Suprapubic skin (tissue), 4 donors: ENCODE measurements around the gene DNLZ. TPM values are rescaled to one million over a fixed set of nuclear protein-coding genes. Genes with fewer than 3 reads are reported as not detected.
A peak's percentile ranks its signal among the peaks of the same experiment; 100 is the strongest.
"Not testable (repeated sequence)": the region's sequence is repeated elsewhere in the genome, so short reads cannot be mapped to it uniquely, and the experiment has no call there.

Experiments
- DNase-seq, 2 donors: peaks; one replicate each; pipeline ENCODE4 v3.0.0-alpha.2; 2019; ENCODE audit warnings: low spot score in 2 of 2
- H3K27ac ChIP-seq: fragments of 200-600 bp; sonication (generic); one replicate; pipeline ENCODE4 v1.5.1; 2019
- H3K27me3 ChIP-seq: fragments of 200-600 bp; sonication (generic); one replicate; pipeline ENCODE4 v1.5.1; 2019
- H3K36me3 ChIP-seq: fragments of 200-600 bp; sonication (generic); one replicate; pipeline ENCODE4 v1.5.1; 2019
- H3K4me1 ChIP-seq: fragments of 200-600 bp; sonication (generic); one replicate; pipeline ENCODE4 v1.5.1; 2019
- H3K4me3 ChIP-seq: fragments of 200-600 bp; sonication (generic); one replicate; pipeline ENCODE4 v1.5.1; 2019; ENCODE audit warnings: mild to moderate bottlenecking
- H3K9me3 ChIP-seq: fragments of 200-600 bp; sonication (generic); one replicate; pipeline ENCODE4 v1.5.1; 2019
- EP300 ChIP-seq: sonication (generic); formaldehyde crosslinking; IDR thresholded peaks from one replicate; pipeline ENCODE4 v1.6.1; 2017; ENCODE audit warnings: antibody characterized with exemption
- POLR2A ChIP-seq, 2 donors: fragments of 450-650 bp; IDR thresholded peaks; one replicate each; pipeline ENCODE4 v1.6.1; 2017; ENCODE audit warnings: antibody characterized with exemption in 2 of 2, mild to moderate bottlenecking in 2 of 2, moderate library complexity in 2 of 2
- POLR2AphosphoS5 ChIP-seq, 3 donors: sonication (generic); formaldehyde crosslinking; IDR thresholded peaks; one replicate each; pipeline ENCODE4 v1.6.1; 2017; ENCODE audit warnings: antibody characterized with exemption in 3 of 3
- WGBS: methylation state at CpG from one replicate; pipeline ENCODE4 v1.1.5; 2018; 5-methylcytosine and 5-hydroxymethylcytosine counted together
- total RNA-seq, 4 donors: library from RNA; depleted of rRNA; stranded (reverse); fragments of >200 nt; gene quantifications; one replicate each; pipeline ENCODE4 v1.1.0, GENCODE V29; 2016
- TF ChIP-seq, protein P1 (sequence below), 2 donors: fragments of 200-600 bp in 1 of 2; fragments of 450-650 bp in 1 of 2; sonication (generic) in 1 of 2; IDR thresholded peaks; one replicate each; pipeline ENCODE4 v1.5.1; 2016 to 2019; ENCODE audit warnings: antibody characterized with exemption in 2 of 2, mild to moderate bottlenecking in 1 of 2, moderate library complexity in 1 of 2

DNLZ gene
- total RNA-seq, 4 donors from 2014 or later, result 11.3 to 46.4 (median 37.9) TPM

DNA sequence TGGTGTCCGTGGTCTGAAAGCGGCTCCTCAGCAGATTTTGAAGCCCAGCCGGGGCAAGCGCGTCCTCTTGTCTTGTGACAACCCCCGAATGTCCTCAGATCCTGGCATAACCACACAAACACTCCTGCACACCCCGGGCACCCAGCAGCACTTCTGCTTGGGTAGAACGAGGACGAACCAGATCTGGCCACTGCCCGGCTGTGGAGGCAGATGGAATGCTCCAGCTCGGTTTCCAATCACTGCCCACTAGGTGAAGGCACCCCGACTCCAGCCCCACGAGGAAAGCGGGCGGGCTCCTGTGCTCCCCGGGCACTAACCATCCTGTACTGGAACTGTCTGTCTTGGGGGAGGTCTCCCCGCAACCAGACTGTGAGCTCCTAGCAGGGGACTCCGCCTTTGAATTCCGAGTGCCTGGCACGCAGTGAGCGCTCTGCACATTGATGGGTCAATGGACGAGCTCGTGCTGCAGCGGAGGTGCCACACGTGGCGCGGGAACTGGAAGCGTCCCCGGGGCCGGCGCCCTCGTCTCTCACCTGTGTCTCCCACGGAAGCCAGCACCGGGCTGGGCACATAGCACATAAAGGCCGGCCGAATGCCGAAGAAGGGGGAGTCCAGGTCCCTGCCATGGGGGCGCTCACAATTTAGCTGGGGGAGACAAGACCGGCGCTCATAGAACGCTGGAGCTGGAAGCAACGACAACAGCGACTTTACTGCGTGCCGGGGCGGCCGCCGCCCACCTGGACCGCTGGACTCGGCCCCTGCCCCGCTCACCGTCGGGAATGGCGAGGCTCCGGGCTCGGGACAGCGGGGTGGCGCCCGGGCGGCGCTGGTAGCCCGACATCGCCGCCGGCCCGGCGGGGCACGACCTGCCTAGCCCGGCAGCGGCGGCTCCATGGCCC lies 46.3 kb upstream of the DNLZ start:
- peaks cover 53% of the 10 kb centered on the region for H3K36me3 ChIP-seq
- no peaks in the 10 kb centered on the region for H3K9me3 ChIP-seq
- WGBS, result 11% methylated on average over 45 of the region's 71 CpGs
- DNase-seq, result peak in 1 of 2 donors; percentile 73
- TF ChIP-seq POLR2A (IDR thresholded peaks at IDR 0.05), result no peak
- TF ChIP-seq, protein P1, sequence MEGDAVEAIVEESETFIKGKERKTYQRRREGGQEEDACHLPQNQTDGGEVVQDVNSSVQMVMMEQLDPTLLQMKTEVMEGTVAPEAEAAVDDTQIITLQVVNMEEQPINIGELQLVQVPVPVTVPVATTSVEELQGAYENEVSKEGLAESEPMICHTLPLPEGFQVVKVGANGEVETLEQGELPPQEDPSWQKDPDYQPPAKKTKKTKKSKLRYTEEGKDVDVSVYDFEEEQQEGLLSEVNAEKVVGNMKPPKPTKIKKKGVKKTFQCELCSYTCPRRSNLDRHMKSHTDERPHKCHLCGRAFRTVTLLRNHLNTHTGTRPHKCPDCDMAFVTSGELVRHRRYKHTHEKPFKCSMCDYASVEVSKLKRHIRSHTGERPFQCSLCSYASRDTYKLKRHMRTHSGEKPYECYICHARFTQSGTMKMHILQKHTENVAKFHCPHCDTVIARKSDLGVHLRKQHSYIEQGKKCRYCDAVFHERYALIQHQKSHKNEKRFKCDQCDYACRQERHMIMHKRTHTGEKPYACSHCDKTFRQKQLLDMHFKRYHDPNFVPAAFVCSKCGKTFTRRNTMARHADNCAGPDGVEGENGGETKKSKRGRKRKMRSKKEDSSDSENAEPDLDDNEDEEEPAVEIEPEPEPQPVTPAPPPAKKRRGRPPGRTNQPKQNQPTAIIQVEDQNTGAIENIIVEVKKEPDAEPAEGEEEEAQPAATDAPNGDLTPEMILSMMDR (IDR thresholded peaks at IDR 0.05), result no peak
- no peak for TF ChIP-seq POLR2AphosphoS5 (IDR thresholded peaks at IDR 0.05)
- no peak for TF ChIP-seq EP300
- H3K4me3 ChIP-seq, result peak overlapping the region; percentile 91
- peaks cover 35% of the 10 kb centered on the region for H3K4me1 ChIP-seq
- peak overlapping the region; percentile 81 for H3K27ac ChIP-seq
- no peaks in the 10 kb centered on the region for H3K27me3 ChIP-seq

DNA sequence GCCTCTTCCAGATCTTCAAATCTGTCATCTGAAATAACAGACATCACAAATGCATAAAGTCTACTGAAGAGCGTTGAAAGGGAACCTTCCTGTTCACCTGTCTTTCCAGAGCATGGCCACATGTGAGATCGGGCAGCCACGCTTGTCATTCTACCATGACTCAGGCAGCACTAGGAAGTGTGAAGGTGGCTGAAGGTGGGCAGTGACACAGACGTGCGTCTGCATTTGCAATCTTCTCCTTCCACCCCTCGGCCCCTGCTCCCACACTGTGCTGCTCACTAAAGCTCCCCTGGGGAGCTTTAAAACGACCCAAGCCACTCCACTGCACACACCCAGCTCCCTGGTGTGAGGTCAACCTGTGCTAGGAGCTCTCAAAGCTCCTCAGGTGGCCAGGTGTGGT lies 44.4 kb upstream of the DNLZ start:
- H3K27me3 ChIP-seq, result no peaks in the 10 kb centered on the region
- 88% methylated on average over 7 of the region's 7 CpGs for WGBS

DNA sequence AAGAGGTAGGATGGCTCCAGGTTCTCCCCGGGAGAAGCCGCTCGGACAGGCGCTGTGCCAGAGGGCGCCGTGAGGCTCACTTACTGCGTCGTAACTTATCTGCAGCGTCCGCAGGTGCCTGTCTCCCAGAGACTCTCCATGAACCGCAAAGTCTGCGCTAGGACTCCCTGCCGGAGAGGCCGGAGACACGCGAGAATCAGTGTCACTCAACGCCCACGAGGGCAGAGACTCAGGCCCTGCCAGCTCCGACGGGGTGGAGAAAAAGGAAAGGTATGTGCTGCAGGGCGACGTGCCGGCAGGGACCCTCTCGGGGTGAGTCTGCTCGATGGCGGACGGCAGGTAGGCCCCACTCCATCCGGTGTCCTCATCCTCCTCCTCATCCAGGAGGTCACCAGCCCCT lies 43.5 kb upstream of the DNLZ start:
- Histone ChIP-seq H3K4me1 (peaks cover 38% of the 10 kb centered on the region), H3K36me3 (peaks cover 53% of the 10 kb centered on the region)
- 84% methylated on average over 28 of the region's 28 CpGs for WGBS
- not testable (repeated sequence) for DNase-seq, H3K9me3 ChIP-seq, H3K27me3 ChIP-seq, H3K27ac ChIP-seq, H3K4me3 ChIP-seq

More for the DNA sequence above, 44.4 kb upstream of the DNLZ start:
- H3K4me3 ChIP-seq, result no peak overlapping the region
- H3K36me3 ChIP-seq, result peaks cover 49% of the 10 kb centered on the region
- DNase-seq, result no peak
- peaks cover 39% of the 10 kb centered on the region for H3K4me1 ChIP-seq
- no peak overlapping the region for H3K27ac ChIP-seq
- TF ChIP-seq POLR2A (IDR thresholded peaks at IDR 0.05) (no peak), POLR2AphosphoS5 (IDR thresholded peaks at IDR 0.05) (no peak), EP300 (no peak)
- TF ChIP-seq, protein P1 (IDR thresholded peaks at IDR 0.05), result no peak
- no peaks in the 10 kb centered on the region for H3K9me3 ChIP-seq

DNA sequence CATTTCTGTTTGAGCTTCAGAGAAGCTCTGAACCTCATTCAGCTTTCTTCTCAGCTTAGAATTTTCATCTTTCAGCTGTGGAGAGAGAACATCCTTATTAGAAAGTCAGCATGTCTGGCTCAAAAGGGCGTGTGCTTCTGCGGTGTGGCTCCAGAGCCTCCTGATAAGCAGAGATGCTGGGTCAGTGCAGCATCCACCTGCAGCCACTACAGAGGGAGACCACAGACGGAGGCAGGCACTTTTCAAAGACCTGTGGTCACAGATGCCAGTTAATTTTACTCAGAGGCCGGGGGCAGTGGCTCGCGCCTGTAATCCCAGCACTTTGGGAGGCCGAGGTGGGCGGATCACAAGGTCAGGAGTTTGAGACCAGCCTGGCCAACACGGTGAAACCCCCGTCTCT lies 42.4 kb upstream of the DNLZ start:
- not testable (repeated sequence) for H3K9me3 ChIP-seq, DNase-seq, H3K27me3 ChIP-seq, H3K4me3 ChIP-seq, H3K27ac ChIP-seq
- H3K36me3 ChIP-seq, result peaks cover 57% of the 10 kb centered on the region
- 89% methylated on average over 10 of the region's 10 CpGs for WGBS
- H3K4me1 ChIP-seq, result peaks cover 27% of the 10 kb centered on the region

DNA sequence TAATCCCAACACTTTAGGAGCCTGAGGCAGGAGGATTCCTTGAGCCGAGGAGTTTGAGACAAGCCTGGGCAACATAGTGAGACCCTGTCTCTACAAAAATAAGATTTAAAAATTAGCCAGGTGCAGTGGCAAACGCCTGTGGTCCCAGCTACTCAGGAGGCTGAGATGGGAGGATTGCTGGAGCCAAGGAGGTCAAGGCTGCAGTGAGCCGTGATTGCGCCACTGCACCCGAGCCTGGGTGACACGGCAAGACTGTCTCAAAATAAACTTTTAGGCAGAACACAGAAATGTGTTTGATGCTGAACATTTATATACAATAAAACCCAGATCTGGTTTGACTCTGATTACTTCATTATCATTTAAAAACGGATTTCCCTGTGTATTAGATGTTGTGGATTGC lies 41.9 kb upstream of the DNLZ start:
- peaks cover 57% of the 10 kb centered on the region for H3K36me3 ChIP-seq
- no peak for DNase-seq
- no peak overlapping the region for H3K4me3 ChIP-seq
- no peaks in the 10 kb centered on the region for H3K27me3 ChIP-seq
- peaks cover 30% of the 10 kb centered on the region for H3K4me1 ChIP-seq
- TF ChIP-seq, protein P1 (IDR thresholded peaks at IDR 0.05), result no peak
- no peak for TF ChIP-seq POLR2A (IDR thresholded peaks at IDR 0.05)
- TF ChIP-seq POLR2AphosphoS5 (IDR thresholded peaks at IDR 0.05), result no peak
- TF ChIP-seq EP300, result no peak
- H3K9me3 ChIP-seq, result no peaks in the 10 kb centered on the region
- WGBS, result 79% methylated on average over 7 of the region's 7 CpGs
- no peak overlapping the region for H3K27ac ChIP-seq

DNA sequence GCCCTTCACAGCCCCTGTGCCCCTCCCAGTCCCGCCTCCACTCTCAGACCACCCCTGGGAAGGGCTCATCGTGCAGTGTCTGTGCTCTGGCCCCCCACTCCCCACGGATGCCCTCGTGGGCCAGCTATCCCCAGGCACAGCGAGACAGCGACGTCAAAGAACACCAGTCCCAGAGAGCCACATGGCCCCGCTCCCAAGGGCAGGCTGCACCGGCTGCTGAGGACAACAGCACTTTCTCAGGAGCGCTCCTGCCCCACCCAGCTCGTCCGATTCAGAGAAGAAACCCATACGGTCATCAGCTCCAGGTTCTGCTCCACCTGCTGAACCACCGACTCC lies 41.2 kb upstream of the DNLZ start:
- Histone ChIP-seq H3K9me3 (no peaks in the 10 kb centered on the region), H3K4me1 (peaks cover 31% of the 10 kb centered on the region), H3K36me3 (peaks cover 57% of the 10 kb centered on the region), H3K4me3 (no peak overlapping the region), H3K27ac (no peak overlapping the region), H3K27me3 (no peaks in the 10 kb centered on the region)
- no peak for TF ChIP-seq POLR2A (IDR thresholded peaks at IDR 0.05)
- WGBS, result 66% methylated on average over 11 of the region's 14 CpGs
- no peak for DNase-seq
